ENCODE results near the gene ELMO3. TPM values are rescaled to one million over a fixed set of nuclear protein-coding genes. Genes with fewer than 3 reads are reported as not detected.

Gene ELMO3, protein sequence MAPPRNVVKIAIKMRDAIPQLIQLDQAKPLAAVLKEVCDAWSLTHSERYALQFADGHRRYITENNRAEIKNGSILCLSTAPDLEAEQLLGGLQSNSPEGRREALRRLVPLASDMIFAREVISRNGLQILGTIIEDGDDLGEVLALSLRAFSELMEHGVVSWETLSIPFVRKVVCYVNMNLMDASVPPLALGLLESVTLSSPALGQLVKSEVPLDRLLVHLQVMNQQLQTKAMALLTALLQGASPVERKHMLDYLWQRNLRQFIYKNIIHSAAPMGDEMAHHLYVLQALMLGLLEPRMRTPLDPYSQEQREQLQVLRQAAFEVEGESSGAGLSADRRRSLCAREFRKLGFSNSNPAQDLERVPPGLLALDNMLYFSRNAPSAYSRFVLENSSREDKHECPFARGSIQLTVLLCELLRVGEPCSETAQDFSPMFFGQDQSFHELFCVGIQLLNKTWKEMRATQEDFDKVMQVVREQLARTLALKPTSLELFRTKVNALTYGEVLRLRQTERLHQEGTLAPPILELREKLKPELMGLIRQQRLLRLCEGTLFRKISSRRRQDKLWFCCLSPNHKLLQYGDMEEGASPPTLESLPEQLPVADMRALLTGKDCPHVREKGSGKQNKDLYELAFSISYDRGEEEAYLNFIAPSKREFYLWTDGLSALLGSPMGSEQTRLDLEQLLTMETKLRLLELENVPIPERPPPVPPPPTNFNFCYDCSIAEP
- polyA plus RNA-seq (ENCODE audit: insufficient read length): 1.1 TPM

DNA sequence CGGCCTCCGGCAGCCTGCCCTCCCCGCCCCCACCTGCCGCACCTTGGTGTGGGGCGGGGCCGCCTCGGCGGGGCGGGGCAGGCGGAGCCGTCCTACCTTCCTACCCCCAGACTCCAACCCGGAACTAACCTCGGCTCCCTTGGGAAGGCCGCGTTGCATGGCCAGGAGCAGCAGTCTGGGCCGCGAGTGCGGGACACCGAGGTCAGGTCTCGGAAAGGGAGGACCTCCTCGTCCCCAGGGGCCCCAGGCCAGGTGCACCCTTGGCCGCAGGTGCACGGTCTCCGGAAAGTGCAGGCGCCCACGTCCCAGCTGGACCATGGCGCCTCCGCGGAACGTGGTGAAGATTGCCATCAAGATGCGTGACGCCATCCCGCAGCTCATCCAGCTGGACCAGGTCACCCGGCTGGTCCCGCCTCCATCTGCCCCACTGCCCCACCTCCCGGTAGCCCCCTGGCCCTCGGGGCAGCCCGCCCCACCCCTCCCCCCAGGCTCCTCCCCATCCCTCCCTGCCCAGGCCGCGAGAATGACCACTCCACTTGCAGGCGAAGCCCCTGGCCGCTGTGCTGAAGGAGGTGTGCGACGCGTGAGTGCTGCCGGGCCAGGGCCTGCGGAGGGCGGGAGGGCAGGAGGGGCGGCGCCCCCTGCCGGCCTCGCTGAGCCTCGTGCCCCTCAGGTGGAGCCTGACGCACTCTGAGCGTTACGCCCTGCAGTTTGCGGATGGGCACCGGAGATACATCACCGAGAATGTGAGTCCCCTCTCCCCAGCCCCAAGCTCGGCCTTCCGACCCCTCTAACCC, at the start of gene ELMO3:
ELMO3 (plus strand) TSS at position 121 of the 797 bp plus-strand sequence; CDS start at position 317, 196 bp downstream.
- no peak for DNase-seq (ENCODE audit: low read depth)

DNA sequence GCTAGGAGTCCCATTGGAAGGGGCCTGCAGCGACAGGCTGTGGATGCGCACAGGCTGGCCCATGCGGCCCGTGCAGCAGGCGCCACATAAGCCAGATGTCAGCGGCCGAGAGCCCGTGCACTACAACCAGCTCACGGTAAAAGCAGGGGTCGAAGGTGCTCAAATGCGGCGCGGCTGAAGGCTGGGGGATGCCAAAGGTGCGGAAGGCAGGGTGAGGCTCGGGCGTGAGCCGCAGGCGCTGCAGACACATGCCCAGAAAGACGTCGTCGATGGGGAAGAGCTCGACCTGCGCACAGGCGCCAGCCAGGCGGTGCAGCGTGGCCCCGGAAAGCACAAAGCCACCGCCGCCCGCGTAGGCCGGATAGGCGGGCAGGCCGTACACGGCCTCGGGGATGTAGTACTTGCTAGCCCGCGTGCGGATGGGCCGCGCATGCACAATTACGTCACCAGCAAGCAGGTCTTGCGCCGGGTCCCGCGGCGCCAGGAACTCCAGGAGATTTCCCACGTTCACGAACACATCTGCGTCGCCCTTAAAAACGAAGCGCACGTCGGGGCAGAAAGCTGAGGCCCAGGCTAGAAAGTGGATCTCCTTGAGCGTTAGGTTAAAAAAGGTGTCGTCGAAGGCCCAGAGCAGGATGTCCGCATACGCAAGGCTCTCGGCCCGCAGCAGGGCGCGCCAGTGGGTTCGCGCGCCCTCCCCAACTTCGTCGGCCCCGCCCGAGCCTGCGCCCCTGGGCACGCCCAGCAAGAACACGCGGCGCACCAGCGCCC, 49.5 kb upstream of the ELMO3 start:
- DNase-seq (ENCODE audit: low read depth): no peak

DNA sequence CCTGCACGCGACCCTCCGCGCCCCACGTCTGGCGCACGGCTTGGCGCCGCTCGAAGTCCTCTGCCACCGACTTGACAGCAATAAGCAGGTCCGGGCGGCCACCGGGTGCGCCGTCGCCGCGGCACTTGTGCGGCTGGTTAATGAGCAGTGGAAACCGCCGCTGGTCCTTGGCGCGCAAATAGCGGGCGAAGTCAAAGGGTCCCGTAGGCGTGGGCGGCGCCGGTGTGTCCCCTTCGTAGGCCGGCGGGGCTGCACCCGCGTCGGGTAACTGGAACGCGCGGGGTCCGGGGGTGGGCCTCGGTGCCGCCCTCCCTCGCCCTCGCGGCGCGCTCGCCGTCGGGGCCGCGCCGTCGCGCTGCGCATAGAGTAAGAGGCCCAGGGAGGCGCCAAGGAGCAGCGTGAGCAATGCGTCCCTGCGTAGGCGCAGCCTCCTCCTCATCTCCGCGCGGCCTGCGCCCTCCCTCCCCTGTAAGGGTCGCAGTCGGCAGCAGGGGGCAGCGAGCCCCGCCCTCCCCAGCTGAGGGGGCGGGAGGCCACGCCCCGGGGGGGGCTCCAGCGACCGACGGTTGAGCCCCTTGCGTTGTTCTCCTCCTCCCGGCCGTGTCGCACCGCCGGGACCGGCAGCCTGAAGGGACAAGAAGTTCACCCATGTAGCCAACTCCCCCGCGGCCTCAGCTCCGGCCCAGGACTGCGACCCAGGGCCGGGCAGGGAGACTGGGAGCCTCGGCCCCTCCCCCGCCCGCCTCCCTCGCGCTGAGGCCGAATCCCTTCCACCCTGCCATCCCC, 48.7 kb upstream of the ELMO3 start:
- no peak for DNase-seq (ENCODE audit: low read depth)

DNA sequence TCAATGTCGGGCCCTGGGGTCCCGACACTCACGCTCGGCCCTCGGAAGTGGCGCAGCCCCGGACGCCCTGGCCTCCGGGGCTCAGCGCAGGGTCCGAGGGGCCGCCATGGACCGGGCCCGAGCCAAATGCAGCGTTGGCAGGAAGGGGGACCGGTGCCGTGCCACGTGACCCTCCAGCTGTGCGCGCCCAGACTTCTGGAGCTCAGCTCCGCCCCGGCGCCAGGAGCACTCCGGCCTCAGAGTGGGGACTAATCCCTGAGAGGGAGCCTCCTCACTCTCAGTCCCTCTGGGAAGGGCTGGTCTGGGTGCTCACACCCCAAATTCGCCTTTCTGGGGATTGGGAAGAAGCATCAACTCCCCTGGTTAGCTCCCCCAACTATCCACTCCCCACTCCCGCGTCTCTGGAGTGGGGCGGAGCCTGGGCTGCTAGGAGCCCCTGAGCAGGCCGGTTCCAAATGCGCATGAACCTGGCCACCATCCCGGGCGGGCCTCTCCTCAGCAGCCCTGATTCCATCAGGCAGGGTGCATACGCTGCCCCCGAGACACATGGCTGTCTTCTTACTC, 48.0 kb upstream of the ELMO3 start, which contains the start of gene B3GNT9:
B3GNT9 (minus strand) TSS at position 166 of the 564 bp plus-strand sequence. CDS start 513 bp downstream, outside the sequence.
- DNase-seq (ENCODE audit: low read depth): peak; percentile 64

DNA sequence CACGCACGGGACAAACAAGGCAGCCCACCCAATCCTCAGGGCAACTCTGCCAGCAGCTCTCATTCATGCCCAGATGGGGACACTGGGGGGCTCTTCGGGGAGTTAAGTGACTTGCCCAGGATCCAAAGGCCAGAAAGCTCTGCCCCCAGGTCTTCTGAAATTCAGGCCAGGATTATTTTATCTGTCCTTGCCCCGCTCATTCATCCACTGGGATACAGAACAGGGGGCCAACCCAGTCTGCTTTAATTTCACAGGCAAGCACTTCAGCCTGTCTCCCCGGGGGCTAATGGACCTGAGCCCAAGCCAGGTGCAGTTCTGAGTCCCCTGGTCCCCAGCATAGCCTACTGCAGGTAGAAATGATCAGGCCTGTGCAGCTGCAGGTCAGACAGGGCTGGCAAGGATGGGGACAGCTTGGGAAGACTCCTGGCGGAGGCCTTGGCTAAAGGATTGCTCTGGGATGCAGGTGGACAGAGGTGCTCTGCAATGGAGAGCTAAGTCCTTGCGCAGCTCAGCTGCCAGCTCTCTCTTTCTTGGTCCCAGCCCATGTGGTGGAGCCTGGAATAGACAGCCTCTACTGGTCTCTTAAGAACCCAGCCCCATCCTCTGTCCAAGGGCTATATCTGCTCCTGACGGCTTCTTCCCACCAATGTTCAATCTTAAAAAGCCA, 47.4 kb upstream of the ELMO3 start:
- DNase-seq (ENCODE audit: low read depth): no peak

DNA sequence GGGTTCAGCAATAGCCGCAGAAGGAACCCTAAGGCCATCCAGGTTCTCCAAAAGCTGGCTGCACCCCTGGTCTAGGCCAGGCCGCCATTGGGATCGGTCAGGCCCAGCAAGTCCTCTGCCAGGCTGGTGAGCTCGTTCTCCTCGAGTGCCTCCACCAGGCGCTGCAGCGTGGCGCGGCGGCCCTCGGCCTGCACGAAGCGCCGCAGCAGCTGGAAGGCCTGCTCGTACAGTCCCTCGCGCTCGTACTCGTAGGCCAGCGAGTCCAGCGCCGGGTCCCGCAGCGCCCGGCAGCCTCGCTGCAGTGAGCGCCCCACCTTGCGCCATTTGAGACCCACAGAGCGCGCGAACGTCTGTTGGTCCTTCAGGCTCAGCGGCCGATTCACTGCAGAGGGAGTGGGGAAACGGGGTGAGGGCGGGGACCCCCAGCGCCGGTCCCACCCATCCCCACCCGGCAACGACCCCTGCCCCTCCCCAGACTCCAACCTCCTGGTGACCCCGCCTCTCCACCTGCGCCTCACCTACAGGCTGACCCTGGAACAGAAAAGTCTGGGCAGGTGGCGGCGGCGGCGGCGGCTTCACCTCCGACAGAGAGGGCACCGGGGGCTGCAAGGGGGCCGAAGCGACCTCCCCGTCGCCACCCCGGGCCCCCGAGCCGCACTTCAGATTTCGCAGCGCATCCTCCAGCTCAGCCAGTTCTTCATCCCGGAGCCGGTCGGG, 44.2 kb upstream of the ELMO3 start:
- no peak for DNase-seq (ENCODE audit: low read depth)

DNA sequence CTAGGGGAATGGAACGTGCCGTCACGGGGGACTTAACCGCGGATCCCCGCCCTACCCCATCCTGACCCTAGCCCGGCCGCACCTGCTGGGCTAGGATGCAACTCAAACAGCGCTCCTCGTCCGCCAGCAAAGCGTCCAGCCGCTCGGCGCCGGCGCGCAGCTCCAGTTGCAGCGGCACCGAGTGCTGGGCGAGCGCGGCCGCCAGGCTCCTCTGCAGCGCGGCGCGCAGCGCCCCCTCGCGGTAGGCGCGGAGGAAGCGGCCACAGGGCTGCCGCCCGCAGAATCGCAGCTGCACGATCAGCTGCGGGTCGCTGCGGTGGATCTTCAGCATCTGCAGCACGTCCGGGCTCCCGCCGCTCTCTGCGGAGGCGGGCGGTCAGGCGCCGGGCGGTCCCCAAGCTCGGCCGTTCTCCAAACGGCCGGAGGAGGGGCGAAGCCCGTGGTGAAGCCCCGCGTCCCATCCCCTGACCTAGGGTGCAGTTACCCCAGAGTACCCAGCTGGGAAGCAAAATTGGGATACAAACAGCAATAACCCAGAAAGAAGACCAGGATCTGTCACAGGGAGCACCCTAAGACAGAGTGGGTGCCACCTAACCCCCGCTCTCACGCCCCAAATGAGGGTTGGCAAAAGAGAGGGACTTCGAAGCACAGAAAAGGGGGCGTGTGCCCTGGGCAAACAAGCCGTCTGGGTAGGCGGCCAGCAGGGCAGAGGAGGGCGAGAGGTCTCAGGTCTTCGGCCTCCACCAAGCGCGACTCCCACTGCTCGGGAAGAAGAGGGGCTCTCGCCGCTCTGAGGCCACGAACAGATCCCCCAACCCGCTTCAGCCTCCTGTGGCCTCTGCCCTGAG, 43.4 kb upstream of the ELMO3 start:
- peak; percentile 71 for DNase-seq (ENCODE audit: low read depth)

DNA sequence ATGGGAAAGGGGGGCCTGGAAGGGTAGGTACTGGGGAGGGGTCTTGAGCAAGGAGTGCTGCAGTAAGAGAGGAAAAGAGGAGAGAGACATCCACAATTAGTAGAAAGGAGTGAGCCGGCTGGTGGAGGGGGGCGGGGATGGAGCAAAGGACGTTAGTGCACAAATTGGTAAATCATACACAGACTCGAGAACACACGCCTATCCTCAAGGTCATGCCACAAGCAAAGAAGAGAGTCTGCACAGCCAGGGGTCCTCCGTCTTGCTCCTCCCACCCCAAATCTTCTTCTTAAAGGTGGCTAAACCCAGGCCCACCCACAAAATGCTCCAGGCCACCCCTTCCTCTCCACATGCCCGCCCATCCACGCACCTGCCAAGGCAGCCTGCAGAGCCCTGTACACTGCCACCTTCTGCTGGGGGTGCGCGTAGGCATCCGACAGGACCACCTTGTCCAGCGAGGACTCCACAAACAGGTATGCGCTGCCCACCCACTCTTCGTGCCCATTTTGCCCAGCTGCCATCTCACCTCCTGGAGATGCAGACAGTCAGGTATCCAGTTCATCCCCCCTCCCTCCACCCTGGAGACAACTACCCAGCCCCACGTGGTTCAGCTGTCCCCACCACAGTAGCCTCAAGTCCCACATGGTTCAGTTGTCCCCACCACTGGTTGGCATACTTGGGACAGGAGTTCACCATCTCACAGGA, 42.6 kb upstream of the ELMO3 start:
- no peak for DNase-seq (ENCODE audit: low read depth)

DNA sequence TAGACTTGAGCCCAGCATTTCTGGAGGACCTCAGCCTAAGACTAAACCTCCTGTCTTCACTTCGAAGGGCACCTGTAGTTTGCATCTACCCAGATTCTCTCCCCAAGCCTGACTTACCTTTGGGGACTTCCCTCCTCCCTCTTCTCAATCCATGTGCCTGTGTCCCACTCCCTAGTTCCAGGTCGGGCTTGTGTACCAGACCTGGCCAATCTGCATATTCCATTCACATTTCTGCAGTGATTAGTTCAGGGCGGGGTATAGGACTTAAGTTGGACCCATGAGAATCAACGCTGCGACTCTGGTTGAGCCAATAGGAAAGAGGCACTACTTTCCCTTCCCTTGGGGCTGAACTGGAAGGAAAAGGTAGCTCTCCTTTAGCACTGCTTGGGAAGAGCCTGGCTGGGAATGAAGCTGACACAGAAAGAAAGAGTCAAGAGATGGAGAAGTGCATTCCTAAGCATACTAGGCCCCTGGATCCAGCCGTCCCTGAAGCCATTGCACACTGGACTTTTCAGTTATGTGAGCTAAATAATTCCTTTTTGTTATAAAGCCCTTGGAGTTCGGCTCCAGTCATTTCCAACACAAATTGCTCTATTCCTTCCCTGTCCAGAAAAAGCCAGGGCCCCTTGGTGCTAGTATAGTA, 41.7 kb upstream of the ELMO3 start:
- DNase-seq (ENCODE audit: low read depth): no peak

DNA sequence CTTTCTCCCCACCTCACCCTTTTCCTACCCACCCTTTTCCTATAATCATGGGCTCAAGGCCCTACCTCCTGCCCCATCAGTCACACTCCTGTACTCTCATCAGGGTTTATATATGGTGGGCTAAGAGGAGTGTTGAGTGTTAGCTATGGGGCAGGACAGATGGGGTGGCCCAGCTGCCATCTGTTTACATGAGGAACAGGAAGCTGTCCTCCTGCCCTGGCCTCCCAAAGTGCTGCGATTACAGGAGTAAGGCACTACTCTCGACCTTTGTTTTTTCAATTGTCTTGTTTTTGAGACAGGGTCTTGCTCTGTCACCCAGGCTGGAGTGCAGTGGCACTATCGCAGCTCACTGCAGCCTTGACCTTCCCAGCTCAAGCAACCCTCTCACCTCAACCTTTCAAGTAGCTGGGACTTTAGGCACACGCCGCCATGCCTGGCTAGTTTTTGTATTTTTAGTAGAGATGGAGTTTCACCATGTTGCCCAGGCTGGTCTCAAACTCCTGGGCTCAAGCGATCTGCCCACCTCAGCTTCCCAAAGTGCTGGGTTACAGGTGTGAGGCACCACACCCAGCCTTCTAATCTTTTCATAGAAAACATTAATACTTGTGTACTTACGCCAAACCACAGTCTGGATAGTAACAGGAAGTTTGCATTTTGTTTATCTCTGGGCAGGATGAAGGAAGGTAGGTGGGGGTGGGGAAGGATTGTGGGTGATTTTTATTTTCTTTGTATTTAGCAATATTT, 40.9 kb upstream of the ELMO3 start:
- DNase-seq (ENCODE audit: low read depth): no peak

DNA sequence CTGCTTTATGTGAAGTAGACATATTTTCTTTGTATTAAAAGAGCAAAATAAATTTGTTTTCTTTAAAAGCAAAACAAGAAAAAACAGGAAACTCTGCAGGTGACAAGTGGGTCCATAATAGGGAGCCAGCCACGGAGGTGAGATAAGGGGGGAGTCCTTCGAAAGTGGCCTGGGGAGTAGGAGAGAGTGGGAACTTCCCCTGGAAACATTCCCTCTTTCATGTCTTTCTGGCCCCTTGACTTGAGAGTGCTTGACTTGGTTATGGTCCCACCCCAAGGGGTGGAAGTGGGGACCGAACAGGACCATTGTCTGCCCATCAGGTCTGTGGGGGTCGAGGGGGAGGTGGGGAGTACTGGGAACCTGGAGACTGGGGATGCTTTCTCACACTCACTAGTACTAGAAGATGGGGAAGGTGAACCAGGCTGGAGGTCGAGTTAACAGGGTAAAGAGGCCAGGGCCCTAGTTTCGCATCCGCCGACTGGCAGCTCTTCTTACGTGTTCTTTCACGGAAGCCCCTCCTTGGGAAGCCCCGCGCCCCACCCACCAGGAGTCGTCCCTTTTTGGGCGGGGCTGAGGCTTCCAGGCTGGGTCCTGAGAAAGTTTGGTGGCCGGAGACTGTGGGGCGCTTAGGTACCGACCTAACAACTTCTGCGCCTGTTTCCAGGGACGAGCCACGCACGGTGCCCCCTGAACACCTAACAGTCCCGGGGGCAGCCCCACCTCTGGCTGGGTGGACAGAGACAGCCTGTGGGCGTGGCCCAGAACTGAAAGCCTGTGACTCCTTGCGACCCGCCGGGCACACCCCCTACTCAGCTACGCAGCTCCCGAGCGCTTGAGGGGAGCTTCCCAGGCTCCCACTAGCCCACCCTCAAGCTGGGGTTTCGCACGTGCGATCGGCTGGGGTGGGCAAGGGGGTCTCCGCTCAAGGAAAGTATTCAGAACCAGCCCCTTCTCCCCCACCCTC, 40.0 kb upstream of the ELMO3 start:
- DNase-seq (ENCODE audit: low read depth): no peak

DNA sequence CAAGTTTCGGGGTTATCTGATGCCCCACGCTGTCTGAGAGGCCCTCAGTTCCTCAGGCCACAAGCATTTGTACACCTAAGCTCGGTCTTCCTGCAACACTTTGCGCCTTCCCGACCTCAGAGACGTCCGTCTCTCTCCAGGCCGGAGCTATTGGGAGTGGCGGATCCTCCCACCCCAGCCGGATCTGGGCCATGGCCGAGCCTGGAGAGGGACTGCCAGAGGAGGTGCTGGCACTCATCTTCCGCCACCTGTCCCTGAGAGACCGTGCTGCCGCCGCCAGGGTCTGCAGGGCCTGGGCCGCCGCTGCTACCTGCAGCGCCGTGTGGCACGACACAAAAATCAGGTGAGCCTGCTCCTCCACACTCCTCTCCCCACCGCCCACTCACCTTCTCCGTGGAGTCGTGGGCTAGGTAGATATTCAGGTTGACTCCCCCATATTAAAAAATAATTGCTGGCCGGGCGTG, 37.3 kb upstream of the ELMO3 start:
- DNase-seq (ENCODE audit: low read depth): no peak

DNA sequence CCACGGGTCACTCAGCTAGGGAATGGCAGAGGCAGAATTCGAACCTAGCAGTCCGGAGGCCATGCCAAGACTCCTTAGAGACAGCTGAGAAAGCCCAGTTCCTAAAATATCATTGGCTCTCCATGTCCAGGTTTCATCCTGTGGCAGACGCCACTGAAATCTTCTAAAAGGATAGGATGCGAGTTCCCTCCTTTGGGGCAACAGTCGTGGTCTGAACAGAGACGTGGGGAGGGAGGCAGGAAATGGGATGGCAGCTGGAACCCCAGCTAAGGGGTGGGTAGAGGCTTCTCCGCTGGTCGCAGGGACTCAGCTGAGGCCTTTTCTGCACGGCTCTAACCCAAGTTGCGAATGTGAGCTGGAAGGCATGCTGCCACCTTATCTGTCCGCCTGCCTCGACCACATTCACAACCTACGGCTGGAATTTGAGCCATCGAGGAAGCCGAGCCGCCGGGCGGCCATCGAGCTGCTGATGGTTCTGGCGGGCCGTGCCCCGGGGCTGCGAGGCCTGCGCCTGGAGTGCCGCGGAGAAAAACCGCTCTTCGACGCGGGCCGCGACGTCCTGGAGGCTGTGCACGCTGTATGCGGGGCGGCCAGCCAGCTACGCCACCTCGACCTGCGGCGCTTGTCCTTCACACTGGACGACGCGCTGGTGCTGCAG, 36.3 kb upstream of the ELMO3 start:
- no peak for DNase-seq (ENCODE audit: low read depth)
